Lung (tissue), 12 donors: ENCODE data around the gene SPEM1. TPM values are rescaled to one million over a fixed set of nuclear protein-coding genes. Genes with fewer than 3 reads are reported as not detected.

Experiments used
- ATAC-seq: fragments of 200-7000 bp; cut with Tn5 transposase; one replicate; pipeline ENCODE4 v1.9.1; 2020; ENCODE audit warnings: moderate number of reproducible peaks; ENCODE audit not compliant: insufficient read depth, low FRiP score
- DNase-seq, 3 donors: peaks; one replicate each; pipeline ENCODE4 v3.0.0-alpha.2; 2013 to 2017
- H3K27ac ChIP-seq, 2 donors: one replicate each; pipeline ENCODE4 v1.5.1; 2013; ENCODE audit warnings: mild to moderate bottlenecking in 2 of 2, moderate library complexity in 2 of 2, control low read depth in 1 of 2, inconsistent platforms in 1 of 2, low read depth in 1 of 2, low read length in 1 of 2
- H3K27me3 ChIP-seq, 3 donors: one replicate each; pipeline ENCODE4 v1.5.1; 2013; ENCODE audit warnings: low read length in 2 of 3; ENCODE audit not compliant: control insufficient read depth in 3 of 3, insufficient read depth in 3 of 3
- H3K36me3 ChIP-seq, 4 donors: one replicate each; pipeline ENCODE4 v1.5.1; 2013; ENCODE audit warnings: low read length in 4 of 4, mild to moderate bottlenecking in 1 of 4, moderate library complexity in 1 of 4; ENCODE audit not compliant: control insufficient read depth in 4 of 4, insufficient read depth in 4 of 4
- H3K4me1 ChIP-seq, 5 donors: one replicate each; pipeline ENCODE4 v1.5.1; 2013; ENCODE audit warnings: low read length in 5 of 5, mild to moderate bottlenecking in 2 of 5, moderate library complexity in 1 of 5; ENCODE audit not compliant: control insufficient read depth in 5 of 5, insufficient read depth in 5 of 5
- H3K4me3 ChIP-seq: one replicate; pipeline ENCODE4 v1.5.1; 2013; ENCODE audit warnings: mild to moderate bottlenecking, control low read depth, moderate library complexity
- H3K9ac ChIP-seq, 2 donors: one replicate each; pipeline ENCODE4 v1.5.1; 2013; ENCODE audit warnings: low read length in 2 of 2, control low read depth in 1 of 2; ENCODE audit not compliant: insufficient read depth in 1 of 2
- H3K9me3 ChIP-seq, 4 donors: one replicate each; pipeline ENCODE4 v1.5.1; 2013; ENCODE audit warnings: low read length in 3 of 4, mild to moderate bottlenecking in 1 of 4, moderate library complexity in 1 of 4; ENCODE audit not compliant: control insufficient read depth in 4 of 4, insufficient read depth in 3 of 4
- WGBS, 2 donors: extraction: QIAGEN DNeasy Blood & Tissue Kit; methylation state at CpG; one replicate each; pipeline ENCODE4 v1.1.7; 2013; 5-methylcytosine and 5-hydroxymethylcytosine counted together
- polyA plus RNA-seq, 2 donors: library from polyadenylated mRNA; stranded (reverse); fragments of 200-250 nt; gene quantifications; one replicate each; pipeline ENCODE4 v1.2.1, GENCODE V29; 2013
- total RNA-seq, 2 donors: library from RNA; depleted of rRNA in 1 of 2; stranded (reverse); fragments of >200 nt in 1 of 2; gene quantifications; one replicate each; pipeline ENCODE4 v1.2.1, GENCODE V29; 2014 to 2021
- TF ChIP-seq, protein P1 (sequence below): IDR thresholded peaks from 2 replicates; pipeline ENCODE4 v1.5.1; 2012; ENCODE audit warnings: mild to moderate bottlenecking; ENCODE audit errors: control extremely low read depth, extremely low read depth
- donor health status: control.
- donor health status: control.
- donor health status: Bipolar disorder and iron deficiency.
- donor health status: healthy.
- donor health status: DM: yes; HTN: yes; CAD: no.

Gene SPEM1
- total and polyA plus RNA-seq, 4 donors = not detected

GRCh38 chr17:7404737-7405349 lies 15.3 kb upstream of the SPEM1 start:
- Histone ChIP-seq H3K4me3 (peak overlapping the region; percentile 51), H3K36me3 (peaks cover 0 to 4% (median 2%) of the 10 kb centered on the region in 4 donors), H3K27ac (peak overlapping the region in 1 of 2 donors; percentile 73), H3K9ac (peak overlapping the region in 1 of 2 donors; percentile 85), H3K9me3 (no peaks in the 10 kb centered on the region), H3K4me1 (peaks cover 0 to 13% (median 7%) of the 10 kb centered on the region in 5 donors), H3K27me3 (no peaks in the 10 kb centered on the region)
- 0 to 1% methylated on average over 34 to 65 of the region's 65 CpGs for WGBS, 2 donors
- TF ChIP-seq, protein P1, sequence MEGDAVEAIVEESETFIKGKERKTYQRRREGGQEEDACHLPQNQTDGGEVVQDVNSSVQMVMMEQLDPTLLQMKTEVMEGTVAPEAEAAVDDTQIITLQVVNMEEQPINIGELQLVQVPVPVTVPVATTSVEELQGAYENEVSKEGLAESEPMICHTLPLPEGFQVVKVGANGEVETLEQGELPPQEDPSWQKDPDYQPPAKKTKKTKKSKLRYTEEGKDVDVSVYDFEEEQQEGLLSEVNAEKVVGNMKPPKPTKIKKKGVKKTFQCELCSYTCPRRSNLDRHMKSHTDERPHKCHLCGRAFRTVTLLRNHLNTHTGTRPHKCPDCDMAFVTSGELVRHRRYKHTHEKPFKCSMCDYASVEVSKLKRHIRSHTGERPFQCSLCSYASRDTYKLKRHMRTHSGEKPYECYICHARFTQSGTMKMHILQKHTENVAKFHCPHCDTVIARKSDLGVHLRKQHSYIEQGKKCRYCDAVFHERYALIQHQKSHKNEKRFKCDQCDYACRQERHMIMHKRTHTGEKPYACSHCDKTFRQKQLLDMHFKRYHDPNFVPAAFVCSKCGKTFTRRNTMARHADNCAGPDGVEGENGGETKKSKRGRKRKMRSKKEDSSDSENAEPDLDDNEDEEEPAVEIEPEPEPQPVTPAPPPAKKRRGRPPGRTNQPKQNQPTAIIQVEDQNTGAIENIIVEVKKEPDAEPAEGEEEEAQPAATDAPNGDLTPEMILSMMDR = no peak
- DNase-seq (peak in 1 of 3 donors; percentile 53), ATAC-seq (peak; percentile 21)

- peak; percentile 41 to 42 (median 41) for DNase-seq
- peak overlapping the region in 1 of 2 donors; percentile 65 for H3K27ac ChIP-seq
- TF ChIP-seq, protein P1 = no peak
- no peaks in the 10 kb centered on the region for H3K9me3 ChIP-seq
- peaks cover 0 to 4% (median 2%) of the 10 kb centered on the region in 4 donors for H3K36me3 ChIP-seq
- 16 to 26% methylated on average over 29 to 38 of the region's 38 CpGs for WGBS, 2 donors
- H3K9ac ChIP-seq = peak overlapping the region in 1 of 2 donors; percentile 85
- H3K27me3 ChIP-seq = no peaks in the 10 kb centered on the region
- peak overlapping the region; percentile 51 for H3K4me3 ChIP-seq
- ATAC-seq = no peak
- H3K4me1 ChIP-seq = peaks cover 0 to 13% (median 7%) of the 10 kb centered on the region in 5 donors
Measured at GRCh38 chr17:7405350-7406234, 14.5 kb upstream of the SPEM1 start.

GRCh38 chr17:7406235-7406825 lies 13.8 kb upstream of the SPEM1 start:
- no peak overlapping the region for H3K4me3 ChIP-seq
- peaks cover 0 to 4% (median 2%) of the 10 kb centered on the region in 4 donors for H3K36me3 ChIP-seq
- no peak overlapping the region for H3K9ac ChIP-seq
- no peaks in the 10 kb centered on the region for H3K9me3 ChIP-seq
- H3K27me3 ChIP-seq = no peaks in the 10 kb centered on the region
- DNase-seq (peak in 1 of 3 donors; percentile 17), ATAC-seq (no peak)
- TF ChIP-seq, protein P1 = no peak
- H3K4me1 ChIP-seq = peaks cover 0 to 13% (median 7%) of the 10 kb centered on the region in 5 donors
- 65 to 73% methylated on average over 12 of the region's 12 CpGs for WGBS, 2 donors
- no peak overlapping the region for H3K27ac ChIP-seq
